RPMI8226 (cell line): ENCODE data around the gene P4HTM.
A peak's percentile ranks its signal among the peaks of the same experiment; 100 is the strongest.

ENCODE experiments used
- DNase-seq: peaks from one replicate; pipeline ENCODE4 v3.0.0-alpha.2; 2015

Gene P4HTM

GRCh38 chr3:49012441-49013017 is 22.5 kb downstream of the P4HTM start:
- DNase-seq, result no peak

GRCh38 chr3:49013113-49013737 is 23.2 kb downstream of the P4HTM start:
- no peak for DNase-seq

- DNase-seq, result peak; percentile 68
These were observed 24.0 kb downstream of the P4HTM start for GRCh38 chr3:49013738-49014660.

- no peak for DNase-seq
These were observed 25.0 kb downstream of the P4HTM start for GRCh38 chr3:49015072-49015471.

GRCh38 chr3:49015765-49016164 is 25.7 kb downstream of the P4HTM start:
- DNase-seq, result no peak

GRCh38 chr3:49016414-49017228 is 26.6 kb downstream of the P4HTM start:
- DNase-seq, result no peak

- DNase-seq, result peak; percentile 78
These were observed 27.4 kb downstream of the P4HTM start for GRCh38 chr3:49017229-49017970.

DNA sequence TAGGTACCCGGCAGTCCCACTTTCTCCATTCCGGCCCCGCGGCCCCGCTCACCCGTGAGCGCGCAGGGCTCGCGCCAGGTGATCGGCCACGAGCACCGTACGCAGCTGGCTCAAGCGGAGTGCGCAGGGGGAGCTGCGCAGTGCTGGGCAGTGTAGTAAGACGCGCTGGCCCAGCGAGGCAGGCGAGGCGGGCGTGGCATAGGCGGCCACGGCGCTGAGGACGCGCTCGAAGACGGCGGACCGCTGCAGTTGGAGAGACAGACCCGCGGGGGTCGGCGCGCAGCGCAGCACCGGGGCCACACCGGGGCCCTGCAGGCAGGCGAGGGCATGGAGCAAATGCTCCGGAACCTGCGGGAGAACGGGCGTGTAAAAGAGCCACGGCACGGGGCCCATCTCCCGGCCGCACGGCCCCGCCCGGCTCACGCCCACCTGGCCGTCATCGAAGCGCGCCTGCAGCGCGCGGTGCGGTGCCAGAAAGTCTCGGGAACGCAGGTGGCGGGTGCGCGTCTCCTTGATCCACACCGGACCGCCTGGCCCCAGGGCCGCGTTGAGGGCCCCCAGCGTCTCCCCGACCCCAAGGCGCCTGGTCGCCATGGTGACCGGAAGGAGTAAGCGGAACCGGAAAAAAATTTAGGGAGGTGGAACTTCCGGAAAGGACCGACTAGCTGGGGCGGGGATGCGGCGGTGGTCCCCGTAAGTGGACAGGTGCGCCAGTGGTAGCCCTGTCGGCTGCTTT is 28.1 kb downstream of the P4HTM start, which contains the start of gene DALRD3:
Gene DALRD3 (minus strand): TSS at position 610 of the 736 bp plus-strand sequence. CDS start 16 bp downstream, at position 594.
- DNase-seq, result peak; percentile 77

DNA sequence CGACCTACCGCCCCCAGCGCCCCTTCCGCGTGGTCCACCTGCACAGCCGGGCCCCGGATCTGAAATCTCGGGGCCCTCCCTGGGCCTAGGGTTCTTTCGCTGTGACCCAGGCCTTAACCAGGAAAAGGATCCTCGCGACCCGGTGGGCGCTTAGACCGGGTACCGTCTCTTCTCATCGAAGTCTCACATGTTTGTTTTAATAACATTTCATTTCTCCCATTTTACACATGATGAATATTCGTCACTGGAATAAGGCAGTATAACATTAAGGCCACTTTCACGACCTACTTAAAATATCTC is 28.6 kb downstream of the P4HTM start:
- no peak for DNase-seq

- DNase-seq, result no peak
These were observed 29.9 kb downstream of the P4HTM start for GRCh38 chr3:49019941-49020329.

- DNase-seq, result peak; percentile 62
These were observed 30.5 kb downstream of the P4HTM start for GRCh38 chr3:49020330-49021212.

DNA sequence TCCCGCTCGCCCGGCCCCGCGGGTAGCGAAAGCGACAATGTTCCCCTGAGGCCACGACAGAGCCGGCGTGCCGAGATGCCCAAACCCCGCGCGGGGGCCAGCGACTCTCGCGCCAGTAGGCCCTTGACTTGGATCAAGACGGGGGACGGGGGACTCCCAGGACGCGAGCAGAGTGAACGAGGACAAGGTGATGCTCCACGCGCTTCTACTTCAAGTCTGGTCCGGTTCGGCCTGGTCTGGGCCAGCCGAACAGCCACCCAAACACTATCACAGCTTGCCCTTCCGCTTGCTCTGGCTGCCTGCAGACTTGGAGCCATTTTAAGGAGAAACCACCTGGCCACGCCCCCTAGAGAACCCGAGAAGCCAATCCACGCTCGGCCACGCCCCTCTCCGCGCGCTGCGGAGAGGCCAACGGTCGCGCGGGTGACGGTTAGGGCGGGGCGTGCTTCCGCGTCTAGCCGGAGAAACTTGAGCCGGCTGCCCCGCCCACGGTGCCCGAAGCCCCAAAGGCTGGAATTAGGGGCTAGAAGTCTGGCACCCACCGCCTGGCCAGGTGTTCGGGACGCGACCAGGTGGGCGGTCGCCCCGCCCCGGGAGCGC is 31.3 kb downstream of the P4HTM start:
- peak; percentile 99 for DNase-seq

- peak; percentile 96 for DNase-seq
These were observed 32.0 kb downstream of the P4HTM start, which contains the start of gene NDUFAF3 for GRCh38 chr3:49021813-49022687. Gene NDUFAF3, plus strand, starts transcription at chr3:49022121. Its CDS starts 24 bp downstream, at chr3:49022145.

- peak; percentile 51 for DNase-seq
These were observed 32.7 kb downstream of the P4HTM start for GRCh38 chr3:49022688-49023171.

GRCh38 chr3:49023775-49024174 is 33.7 kb downstream of the P4HTM start:
- DNase-seq, result no peak

DNA sequence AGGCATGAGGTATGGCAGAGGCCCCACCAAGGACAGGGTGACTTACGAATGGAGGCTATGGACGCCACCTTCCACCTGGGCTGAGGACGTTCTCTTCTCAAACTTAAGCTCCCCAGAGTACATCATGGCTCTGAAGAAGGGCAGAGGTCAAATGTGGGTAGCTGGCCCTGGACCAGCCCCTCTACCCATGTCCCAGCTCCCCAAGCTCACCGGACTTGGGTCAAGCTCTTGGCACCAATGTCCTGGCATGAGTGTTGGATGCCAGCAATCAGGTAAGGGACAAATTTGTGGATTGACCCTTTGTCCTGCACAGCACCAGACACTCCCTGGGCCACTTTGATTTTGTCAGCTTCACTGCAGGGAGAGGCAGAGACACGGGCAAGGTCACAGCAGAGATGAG is 34.4 kb downstream of the P4HTM start:
- DNase-seq, result no peak

DNA sequence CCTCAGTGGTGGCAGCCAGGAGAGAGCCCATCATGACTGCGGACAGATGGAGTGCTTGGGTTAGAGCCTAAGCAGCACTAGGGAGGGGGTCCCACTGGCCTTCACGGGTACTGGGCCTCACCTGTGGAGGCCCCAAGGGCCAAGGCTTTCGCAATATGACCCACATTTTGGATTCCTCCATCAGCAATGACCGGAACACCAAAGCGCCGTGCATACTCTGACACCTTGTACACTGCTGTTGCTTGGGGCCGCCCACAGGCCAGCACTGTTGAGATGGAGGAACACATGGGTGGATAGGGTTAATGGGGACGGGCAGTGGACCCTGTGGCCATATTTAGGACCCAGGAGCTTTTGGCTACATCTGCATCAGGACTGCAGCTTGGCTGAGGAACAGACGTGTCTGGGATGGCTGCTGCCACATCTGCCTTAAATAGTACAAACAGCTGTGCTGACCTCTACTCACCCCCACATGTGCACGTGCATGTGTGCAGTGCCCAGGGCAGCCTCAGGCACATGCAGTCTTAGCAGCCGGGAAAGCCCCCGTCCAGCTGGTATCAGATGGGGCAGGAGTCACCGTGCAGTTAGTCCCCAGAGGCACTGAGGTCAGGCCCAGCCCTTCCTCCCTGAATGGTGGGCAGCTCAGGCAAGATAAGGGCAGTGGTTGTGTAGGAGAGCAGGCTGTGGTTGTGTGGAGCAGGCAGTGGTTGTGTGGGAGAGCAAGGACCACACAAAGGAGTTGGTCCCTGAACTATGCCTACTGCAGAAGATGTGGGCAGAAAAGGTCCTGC is 35.2 kb downstream of the P4HTM start:
- DNase-seq, result peak; percentile 53
